Fibroblast of skin of left biceps (primary cell): ENCODE results near the gene PDLIM3.
"Not testable (repeated sequence)": the region's sequence is repeated elsewhere in the genome, so short reads cannot be mapped to it uniquely, and the experiment has no call there.

Experiments
- DNase-seq, 2 experiments: peaks; one replicate each; pipeline ENCODE4 v3.0.0-alpha.2; 2013; ENCODE audit warnings: low read depth in 2 of 2

PDLIM3 gene

GRCh38 chr4:185518494-185518893 lies 16.8 kb downstream of the PDLIM3 start:
- no peak for DNase-seq

- no peak for DNase-seq
Observed at GRCh38 chr4:185518069-185518468, 17.2 kb downstream of the PDLIM3 start.

- no peak for DNase-seq
Observed at GRCh38 chr4:185515248-185515647, 20.1 kb downstream of the PDLIM3 start.

- no peak for DNase-seq
Observed at GRCh38 chr4:185514182-185514697, 21.1 kb downstream of the PDLIM3 start.

GRCh38 chr4:185513489-185514181 lies 21.7 kb downstream of the PDLIM3 start:
- no peak for DNase-seq

GRCh38 chr4:185512516-185512915 lies 22.8 kb downstream of the PDLIM3 start:
- peak in 1 of 2 experiments; percentile 4 for DNase-seq

DNA sequence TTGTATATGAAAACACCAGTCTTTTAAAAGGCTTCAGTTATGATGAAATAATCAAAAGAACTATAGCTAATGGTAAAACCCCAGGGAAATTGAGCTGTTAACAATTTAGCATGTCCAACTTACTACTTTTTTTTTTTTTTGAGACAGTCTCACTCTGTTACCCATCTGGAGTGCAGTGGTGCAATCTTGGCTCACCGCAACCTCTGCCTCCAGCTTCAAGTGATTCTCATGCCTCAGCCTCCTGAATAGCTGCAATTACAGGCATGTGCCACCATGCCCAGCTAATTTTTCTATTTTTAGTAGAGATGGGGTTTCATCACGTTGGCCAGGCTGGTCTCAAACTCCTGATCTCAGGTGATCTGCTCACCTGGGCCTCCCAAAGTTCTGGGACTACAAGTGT lies 24.1 kb downstream of the PDLIM3 start:
- DNase-seq: not testable (repeated sequence)

GRCh38 chr4:185510806-185511205 lies 24.5 kb downstream of the PDLIM3 start:
- DNase-seq: no peak

GRCh38 chr4:185508181-185508580 lies 27.1 kb downstream of the PDLIM3 start:
- DNase-seq: no peak

DNA sequence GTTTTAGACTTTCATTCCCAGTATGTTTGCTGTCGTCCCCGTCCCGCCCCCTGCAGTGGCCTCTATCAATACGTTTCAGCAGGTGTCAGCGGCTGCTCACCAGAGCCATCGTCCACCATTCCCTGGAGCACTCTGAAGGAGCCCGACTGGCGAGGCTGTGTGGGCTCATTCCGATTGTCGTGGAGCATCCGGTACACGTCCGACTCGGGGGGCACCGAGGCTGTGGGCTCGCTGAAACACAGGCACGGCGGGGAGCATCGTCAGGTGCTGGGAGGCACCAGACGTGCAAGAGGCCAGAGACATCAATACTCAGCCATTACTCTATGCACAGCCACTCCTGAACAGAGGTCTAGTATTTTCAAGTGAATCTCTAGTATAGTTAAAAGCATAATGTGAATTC lies 28.9 kb downstream of the PDLIM3 start:
- DNase-seq: no peak

DNA sequence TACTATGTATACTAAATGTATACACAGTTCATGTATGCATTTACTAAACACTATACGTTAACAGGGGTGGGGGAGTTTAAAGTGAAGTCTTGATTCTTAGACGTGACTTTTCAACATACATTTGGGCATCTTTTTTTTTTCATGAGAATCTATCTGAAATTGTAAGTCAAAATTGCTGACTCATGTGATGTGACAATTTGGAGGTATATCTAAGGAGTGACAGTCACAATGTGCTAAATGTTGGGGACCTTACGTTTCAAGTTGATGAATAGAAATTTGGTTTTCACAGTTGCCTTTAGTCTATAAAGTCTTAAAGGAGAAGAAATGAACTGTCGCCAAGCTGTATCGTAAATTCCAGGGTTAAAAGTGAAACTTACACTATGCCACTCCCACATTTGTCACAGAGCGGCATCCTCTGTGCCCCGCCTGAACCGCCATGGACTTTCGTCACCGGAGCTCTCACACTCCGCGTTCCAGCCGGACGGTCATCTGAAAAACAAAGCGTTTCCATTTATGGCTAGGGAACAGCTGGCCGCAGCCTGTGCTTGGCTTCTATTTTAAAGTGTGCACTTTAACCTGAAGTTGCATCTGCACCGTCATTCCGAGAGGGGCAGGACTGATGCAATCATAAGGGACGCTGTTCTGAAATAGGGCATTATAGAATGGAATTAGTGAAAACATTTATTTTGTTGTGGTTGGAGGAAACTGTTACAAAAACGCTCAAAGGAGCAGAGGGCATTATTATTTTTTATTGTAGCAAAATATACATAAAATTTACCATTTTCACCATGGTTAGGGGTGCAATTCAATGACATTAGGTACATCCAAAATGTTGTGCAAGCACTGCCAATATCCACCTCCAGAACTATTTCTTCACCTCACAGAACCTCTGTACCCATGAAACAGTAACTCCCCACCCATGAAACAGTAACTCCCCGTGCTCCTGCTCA lies 30.9 kb downstream of the PDLIM3 start:
- no peak for DNase-seq

- no peak for DNase-seq
Observed at GRCh38 chr4:185502386-185502785, 32.9 kb downstream of the PDLIM3 start.

- DNase-seq: no peak
Observed at GRCh38 chr4:185500576-185500975, 34.7 kb downstream of the PDLIM3 start.

DNA sequence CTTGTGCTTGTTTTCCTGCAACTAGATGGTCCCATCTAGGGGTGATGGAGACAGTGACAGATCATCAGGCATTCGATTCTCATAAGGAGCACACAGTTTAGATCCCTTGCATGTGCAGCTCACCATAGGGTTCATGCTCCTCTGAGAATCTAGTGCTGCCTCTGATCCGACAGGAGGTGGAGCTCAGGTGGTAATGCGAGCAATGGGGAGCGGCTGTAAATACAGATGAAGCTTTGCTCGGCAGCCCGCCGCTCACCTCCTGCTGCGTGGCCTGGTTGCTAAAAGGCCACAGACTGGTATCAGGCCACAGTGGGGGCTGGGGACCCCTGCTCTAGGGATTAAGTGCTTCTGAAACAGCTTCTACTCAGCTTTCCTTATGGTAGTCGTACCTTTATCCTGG lies 35.3 kb downstream of the PDLIM3 start:
- DNase-seq: no peak

GRCh38 chr4:185488650-185489049 lies 46.7 kb downstream of the PDLIM3 start:
- DNase-seq: no peak

GRCh38 chr4:185481401-185481800 lies 53.9 kb downstream of the PDLIM3 start:
- no peak for DNase-seq

DNA sequence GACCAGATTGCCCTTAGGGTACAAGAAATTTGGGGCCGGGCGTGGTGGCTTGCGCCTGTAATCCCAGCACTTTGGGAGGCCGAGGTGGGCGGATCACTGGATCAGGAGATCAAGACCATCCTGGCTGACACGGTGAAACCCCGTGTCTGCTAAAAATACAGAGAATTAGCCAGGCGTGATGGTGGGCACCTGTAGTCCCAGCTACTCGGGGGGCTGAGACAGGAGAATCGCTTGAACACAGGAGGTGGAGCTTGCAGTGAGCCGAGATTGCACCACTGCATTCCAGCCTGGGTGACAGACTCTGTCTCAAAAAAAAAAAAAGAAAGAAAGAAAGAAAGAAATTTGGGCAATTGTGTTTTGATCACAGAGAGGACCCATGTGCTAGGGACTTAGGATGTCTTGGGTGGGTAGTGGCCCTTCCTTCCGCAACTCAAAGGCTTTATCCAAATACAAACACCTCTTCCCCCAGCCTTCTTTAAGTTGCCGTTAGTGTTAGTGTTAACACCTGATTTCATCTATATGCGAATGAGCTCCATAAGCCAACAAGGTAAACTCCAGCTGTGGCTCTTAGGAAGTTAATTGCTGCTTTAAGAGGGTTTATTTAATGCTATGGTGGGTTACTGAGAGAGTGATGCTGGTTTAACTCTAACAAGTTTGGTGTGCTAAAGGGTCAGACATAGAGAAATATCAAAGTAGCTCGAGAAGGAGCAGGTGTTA lies 55.1 kb downstream of the PDLIM3 start:
- DNase-seq: no peak

DNA sequence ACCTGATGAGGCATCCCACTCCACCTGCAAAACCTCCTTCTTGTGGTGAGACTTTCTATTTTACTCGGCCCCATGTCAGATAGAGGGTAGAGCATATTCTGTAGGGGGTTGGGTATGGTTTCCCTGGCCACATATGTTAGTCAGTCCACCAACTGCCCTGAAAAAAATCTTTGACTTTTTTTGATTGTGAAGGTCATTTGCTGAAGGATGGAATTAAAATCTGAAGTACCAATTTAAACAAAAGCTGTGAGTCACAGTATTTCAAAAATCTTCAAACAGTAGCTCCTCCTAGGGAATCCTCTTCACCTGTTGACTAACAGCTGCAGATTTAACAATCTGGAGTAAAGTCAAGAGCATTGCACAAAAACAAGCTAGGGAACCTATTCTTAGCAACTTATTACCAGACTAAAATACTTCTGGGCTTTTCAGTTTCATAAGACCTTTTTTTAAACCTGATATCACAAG lies 55.8 kb downstream of the PDLIM3 start:
- DNase-seq: no peak

DNA sequence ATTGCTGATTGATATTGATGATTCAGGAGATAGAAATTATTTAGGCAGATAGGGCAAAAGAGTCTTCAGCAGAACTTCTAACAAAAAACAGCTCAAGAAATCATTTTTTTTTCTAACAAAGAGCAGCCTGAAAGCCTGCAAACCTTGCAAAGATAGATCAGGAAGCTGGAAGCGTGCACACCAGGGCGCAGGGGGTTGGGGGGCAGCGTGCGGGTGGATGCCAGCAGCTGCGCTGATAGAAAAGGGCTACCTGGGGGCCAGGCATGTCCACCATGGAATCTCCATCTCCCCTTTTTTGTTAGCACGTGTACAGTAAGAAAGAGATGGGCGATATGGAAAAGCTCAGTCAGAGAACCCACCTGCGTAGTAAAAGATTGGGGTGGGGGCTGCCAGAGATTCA lies 62.1 kb downstream of the PDLIM3 start:
- DNase-seq: no peak

DNA sequence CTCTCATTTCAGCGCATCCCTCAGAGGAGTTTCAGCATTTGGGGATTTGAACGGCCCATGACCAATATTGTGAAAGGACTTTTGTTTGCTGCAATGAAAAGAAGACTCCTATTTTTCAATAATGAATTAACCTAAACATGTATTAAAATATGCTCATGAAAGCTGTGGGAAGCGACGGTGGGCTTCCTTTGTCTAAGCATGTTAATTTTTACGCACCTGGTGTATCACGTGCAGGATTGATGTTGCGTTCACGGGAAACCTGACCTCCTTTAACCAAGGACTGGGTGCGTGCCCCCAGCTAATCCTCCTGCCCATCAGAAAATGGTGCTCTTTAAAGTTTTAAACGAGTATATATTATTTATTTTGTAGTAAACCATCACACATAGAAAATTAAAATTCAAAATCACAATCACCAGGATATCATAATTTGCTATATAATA lies 63.2 kb downstream of the PDLIM3 start:
- no peak for DNase-seq

GRCh38 chr4:185471235-185472102 lies 63.8 kb downstream of the PDLIM3 start, which contains the start of gene CCDC110:
Gene CCDC110, minus strand, starts transcription at chr4:185471733. Its CDS starts 50 bp downstream, at chr4:185471683.
- peak; percentile 74 to 77 for DNase-seq
